GM19035 (cell line): ENCODE results near the gene BNIPL.

Source experiments
- ATAC-seq: cut with Tn5 transposase; IDR thresholded peaks from one replicate; pipeline ENCODE4 v1.9.1; 2021; ENCODE audit not compliant: unreplicated experiment

Gene BNIPL

GRCh38 chr1:151056149-151056548 is 19.8 kb downstream of the BNIPL start:
- no peak for ATAC-seq

GRCh38 chr1:151058692-151059091 is 22.3 kb downstream of the BNIPL start:
- no peak for ATAC-seq

- peak; percentile 88 for ATAC-seq
Measured at GRCh38 chr1:151059109-151060006, 23.0 kb downstream of the BNIPL start, which contains the start of gene CDC42SE1. Gene CDC42SE1 (minus strand): TSS chr1:151059622. CDS start chr1:151055730, 3,892 bp downstream.

- ATAC-seq = no peak
Measured at GRCh38 chr1:151060007-151060656, 23.7 kb downstream of the BNIPL start, which contains the start of gene MLLT11. Gene MLLT11 (plus strand): TSS chr1:151060397. CDS start chr1:151067225, 6,828 bp downstream.

GRCh38 chr1:151060657-151061421 is 24.5 kb downstream of the BNIPL start:
- no peak for ATAC-seq

GRCh38 chr1:151061704-151062103 is 25.3 kb downstream of the BNIPL start:
- ATAC-seq = no peak

GRCh38 chr1:151062741-151063371 is 26.5 kb downstream of the BNIPL start:
- ATAC-seq = no peak

- no peak for ATAC-seq
Measured at GRCh38 chr1:151065089-151065645, 28.8 kb downstream of the BNIPL start.

GRCh38 chr1:151067185-151067584 is 30.8 kb downstream of the BNIPL start:
- no peak for ATAC-seq

GRCh38 chr1:151069103-151069486 is 32.7 kb downstream of the BNIPL start:
- ATAC-seq = no peak

- ATAC-seq = peak; percentile 72
Measured at GRCh38 chr1:151070474-151071276, 34.3 kb downstream of the BNIPL start, which contains the start of gene GABPB2. Gene GABPB2 (plus strand): TSS chr1:151070761. CDS start chr1:151088190, 17,429 bp downstream.

- no peak for ATAC-seq
Measured at GRCh38 chr1:151072224-151072623, 35.8 kb downstream of the BNIPL start.

GRCh38 chr1:151085953-151086559 is 49.7 kb downstream of the BNIPL start:
- ATAC-seq = no peak
